Mesenchymal stem cell (in vitro differentiated cells and primary cell): Measurements from ENCODE around the gene USP31.
A peak's percentile ranks its signal among the peaks of the same experiment; 100 is the strongest.

Experiments
- DNase-seq: peaks from one replicate; pipeline ENCODE4 v3.0.0-alpha.2; 2013
- H2AFZ ChIP-seq: one replicate; pipeline ENCODE4 v1.6.1; 2013; ENCODE audit warnings: low read depth, mild to moderate bottlenecking, control low read depth, inconsistent platforms, low read length, moderate library complexity
- H2AK5ac ChIP-seq: 2 replicates; pipeline ENCODE4 v1.6.1; 2013; ENCODE audit warnings: low read length, moderate library complexity, mild to moderate bottlenecking, inconsistent platforms; ENCODE audit not compliant: severe bottlenecking
- H2BK120ac ChIP-seq: one replicate; pipeline ENCODE4 v1.6.1; 2013; ENCODE audit warnings: low read depth, mild to moderate bottlenecking, inconsistent platforms, low read length, moderate library complexity
- H2BK12ac ChIP-seq, 2 experiments: one replicate each; pipeline ENCODE4 v1.6.1; 2013; ENCODE audit warnings: inconsistent platforms in 2 of 2, low read length in 2 of 2, mild to moderate bottlenecking in 2 of 2, moderate library complexity in 2 of 2, control low read depth in 1 of 2
- H2BK15ac ChIP-seq: one replicate; pipeline ENCODE4 v1.6.1; 2013; ENCODE audit warnings: mild to moderate bottlenecking, low read depth, inconsistent platforms; ENCODE audit not compliant: poor library complexity, severe bottlenecking
- H2BK5ac ChIP-seq: 2 replicates; pipeline ENCODE4 v1.6.1; 2013; ENCODE audit warnings: low read depth, mild to moderate bottlenecking, low read length, control low read depth, inconsistent platforms; ENCODE audit not compliant: poor library complexity, severe bottlenecking
- H3K14ac ChIP-seq, 2 experiments: one replicate each; pipeline ENCODE4 v1.6.1; 2013; ENCODE audit warnings: inconsistent platforms in 2 of 2, low read length in 2 of 2, control low read depth in 1 of 2, mild to moderate bottlenecking in 1 of 2, moderate library complexity in 1 of 2
- H3K18ac ChIP-seq, 2 experiments: one replicate each; pipeline ENCODE4 v1.6.1; 2013; ENCODE audit warnings: inconsistent platforms in 2 of 2, low read length in 2 of 2, control low read depth in 1 of 2, low read depth in 1 of 2, mild to moderate bottlenecking in 1 of 2
- H3K23ac ChIP-seq, 2 experiments: one replicate each; pipeline ENCODE4 v1.6.1; 2013; ENCODE audit warnings: inconsistent platforms in 2 of 2, low read length in 2 of 2, mild to moderate bottlenecking in 2 of 2, moderate library complexity in 2 of 2, control low read depth in 1 of 2
- H3K27ac ChIP-seq: 2 replicates; pipeline ENCODE4 v1.5.1; 2013; ENCODE audit warnings: mild to moderate bottlenecking, moderate library complexity, low read length, control low read depth, inconsistent platforms; ENCODE audit not compliant: poor library complexity, severe bottlenecking
- H3K27me3 ChIP-seq, 2 experiments: 2 replicates each; pipeline versions ENCODE4 v1.6.1 to v1.7.0; 2013; ENCODE audit warnings: low read length in 2 of 2, mild to moderate bottlenecking in 2 of 2, moderate library complexity in 2 of 2, control low read depth in 1 of 2, inconsistent platforms in 1 of 2; ENCODE audit not compliant: control insufficient read depth in 1 of 2, insufficient read depth in 1 of 2
- H3K36me3 ChIP-seq, 2 experiments: 2 replicates each; pipeline versions ENCODE4 v1.6.1 to v1.7.0; 2013; ENCODE audit warnings: low read length in 2 of 2, control low read depth in 1 of 2, inconsistent platforms in 1 of 2, low read depth in 1 of 2, mild to moderate bottlenecking in 1 of 2; ENCODE audit not compliant: insufficient read depth in 2 of 2, control insufficient read depth in 1 of 2
- H3K4ac ChIP-seq, 2 experiments: one replicate each; pipeline ENCODE4 v1.6.1; 2013; ENCODE audit warnings: inconsistent platforms in 2 of 2, low read length in 2 of 2, mild to moderate bottlenecking in 2 of 2, moderate library complexity in 2 of 2, control low read depth in 1 of 2, low read depth in 1 of 2
- H3K4me1 ChIP-seq: 2 replicates; pipeline ENCODE4 v1.6.1; 2013; ENCODE audit warnings: low read depth, low read length, control low read depth; ENCODE audit not compliant: control insufficient read depth, insufficient read depth
- H3K4me2 ChIP-seq: 2 replicates; pipeline ENCODE4 v1.6.1; 2013; ENCODE audit warnings: low read length, mild to moderate bottlenecking, inconsistent platforms; ENCODE audit not compliant: poor library complexity, severe bottlenecking
- H3K4me3 ChIP-seq, 2 experiments: 2 replicates each; pipeline versions ENCODE4 v1.5.1 to v1.7.0; 2013; ENCODE audit warnings: low read length in 2 of 2, mild to moderate bottlenecking in 2 of 2, control low read depth in 1 of 2, low read depth in 1 of 2; ENCODE audit not compliant: insufficient read depth in 1 of 2
- H3K79me1 ChIP-seq: replicated peaks from 2 replicates; pipeline ENCODE4 v1.6.1; 2013; ENCODE audit warnings: mild to moderate bottlenecking, control low read depth, low read length, inconsistent platforms; ENCODE audit not compliant: poor library complexity, severe bottlenecking
- H3K9ac ChIP-seq: 2 replicates; pipeline ENCODE4 v1.7.0; 2013; ENCODE audit warnings: mild to moderate bottlenecking, low read length, moderate library complexity
- H3K9me3 ChIP-seq: 2 replicates; pipeline ENCODE4 v1.7.0; 2013; ENCODE audit warnings: mild to moderate bottlenecking, low read length; ENCODE audit not compliant: control insufficient read depth
- H4K8ac ChIP-seq: one replicate; pipeline ENCODE4 v1.6.1; 2013; ENCODE audit warnings: inconsistent platforms, mild to moderate bottlenecking, low read length, moderate library complexity
- H4K91ac ChIP-seq: one replicate; pipeline ENCODE4 v1.6.1; 2013; ENCODE audit warnings: mild to moderate bottlenecking, low read length, inconsistent platforms
- WGBS: methylation state at CpG from one replicate; pipeline ENCODE4 v1.1.7; 2013; ENCODE audit warnings: mixed read lengths; 5-methylcytosine and 5-hydroxymethylcytosine counted together

Gene USP31

DNA sequence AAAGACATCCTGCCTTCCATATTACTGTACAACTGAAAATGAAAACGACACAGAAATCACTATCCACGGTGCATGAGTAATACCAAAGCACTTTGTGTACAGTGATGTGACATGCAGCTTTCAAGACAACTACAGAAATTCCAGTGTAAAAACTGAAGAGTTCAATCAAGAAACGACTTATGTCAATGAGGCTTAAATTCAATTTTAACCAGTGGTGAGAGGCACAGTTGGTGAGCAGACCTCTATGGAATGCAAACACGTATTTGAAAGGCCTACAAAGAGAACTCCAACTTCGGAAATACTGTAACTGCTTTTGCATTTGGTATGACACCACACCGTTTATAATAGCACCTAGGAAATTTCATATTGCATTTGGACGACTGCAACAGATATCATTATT, 87.6 kb downstream of the USP31 start:
- H3K18ac ChIP-seq: no peak overlapping the region
- no peak overlapping the region for H3K4me3 ChIP-seq
- H2BK5ac ChIP-seq: no peak overlapping the region
- H3K14ac ChIP-seq: no peak overlapping the region
- WGBS: 70% methylated on average over 7 of the region's 7 CpGs
- no peak overlapping the region for H4K91ac ChIP-seq
- H4K8ac ChIP-seq: no peak overlapping the region
- H3K4me1 ChIP-seq: no peaks in the 10 kb centered on the region
- DNase-seq: no peak
- no peak overlapping the region for H2AK5ac ChIP-seq
- H3K27ac ChIP-seq: no peak overlapping the region
- H2BK15ac ChIP-seq: no peak overlapping the region
- H3K27me3 ChIP-seq: peaks cover 6 to 17% of the 10 kb centered on the region in 2 experiments
- peaks cover 1% of the 10 kb centered on the region for H3K79me1 ChIP-seq
- no peak overlapping the region for H2AFZ ChIP-seq
- no peak overlapping the region for H3K4ac ChIP-seq
- no peak overlapping the region for H2BK120ac ChIP-seq
- H3K23ac ChIP-seq: no peak overlapping the region
- H3K4me2 ChIP-seq: no peak overlapping the region
- H3K9me3 ChIP-seq: no peaks in the 10 kb centered on the region
- H2BK12ac ChIP-seq: no peak overlapping the region
- peaks cover 2 to 9% of the 10 kb centered on the region in 2 experiments for H3K36me3 ChIP-seq
- H3K9ac ChIP-seq: no peak overlapping the region

- Histone ChIP-seq H3K4me3 (no peak overlapping the region), H3K36me3 (peaks cover 0 to 2% of the 10 kb centered on the region in 2 experiments)
Measured at GRCh38 chr16:23060458-23061320, 88.6 kb downstream of the USP31 start.

GRCh38 chr16:23059433-23059832, 89.8 kb downstream of the USP31 start:
- no peak overlapping the region for H2AK5ac ChIP-seq
- no peak overlapping the region for H3K14ac ChIP-seq
- H3K23ac ChIP-seq: no peak overlapping the region
- no peak overlapping the region for H3K9ac ChIP-seq
- H2BK12ac ChIP-seq: no peak overlapping the region
- no peak overlapping the region for H3K4ac ChIP-seq
- 67% methylated on average over 3 of the region's 5 CpGs for WGBS
- no peaks in the 10 kb centered on the region for H3K79me1 ChIP-seq
- H3K27me3 ChIP-seq: peaks cover 13 to 17% of the 10 kb centered on the region in 2 experiments
- no peak overlapping the region for H4K8ac ChIP-seq
- no peak overlapping the region for H3K4me2 ChIP-seq
- no peak overlapping the region for H3K4me3 ChIP-seq
- H2BK15ac ChIP-seq: no peak overlapping the region
- no peak for DNase-seq
- peaks cover 0 to under 1% of the 10 kb centered on the region in 2 experiments for H3K36me3 ChIP-seq
- no peak overlapping the region for H4K91ac ChIP-seq
- no peak overlapping the region for H3K27ac ChIP-seq
- H3K18ac ChIP-seq: no peak overlapping the region
- H3K4me1 ChIP-seq: no peaks in the 10 kb centered on the region
- H3K9me3 ChIP-seq: no peaks in the 10 kb centered on the region
- no peak overlapping the region for H2BK120ac ChIP-seq
- H2AFZ ChIP-seq: no peak overlapping the region
- no peak overlapping the region for H2BK5ac ChIP-seq

More at GRCh38 chr16:23060458-23061320, 88.6 kb downstream of the USP31 start:
- no peak overlapping the region for H3K27ac ChIP-seq
- no peak overlapping the region for H2BK12ac ChIP-seq
- peaks cover 6 to 17% of the 10 kb centered on the region in 2 experiments for H3K27me3 ChIP-seq
- no peak overlapping the region for H3K18ac ChIP-seq
- no peak overlapping the region for H2BK5ac ChIP-seq
- no peak overlapping the region for H4K8ac ChIP-seq
- no peak overlapping the region for H3K14ac ChIP-seq
- no peak overlapping the region for H2AK5ac ChIP-seq
- H2BK15ac ChIP-seq: no peak overlapping the region
- H3K23ac ChIP-seq: no peak overlapping the region
- peak; percentile 75 for DNase-seq
- H3K4me2 ChIP-seq: no peak overlapping the region
- WGBS: 36% methylated on average over 7 of the region's 9 CpGs
- no peaks in the 10 kb centered on the region for H3K9me3 ChIP-seq
- no peaks in the 10 kb centered on the region for H3K4me1 ChIP-seq
- H4K91ac ChIP-seq: no peak overlapping the region
- H3K4ac ChIP-seq: no peak overlapping the region
- no peak overlapping the region for H3K9ac ChIP-seq
- peaks cover 1% of the 10 kb centered on the region for H3K79me1 ChIP-seq
- H2AFZ ChIP-seq: no peak overlapping the region
- no peak overlapping the region for H2BK120ac ChIP-seq

- Histone ChIP-seq H2AFZ (no peak overlapping the region), H3K18ac (no peak overlapping the region), H3K4me2 (no peak overlapping the region), H3K36me3 (no peaks in the 10 kb centered on the region), H3K4me1 (no peaks in the 10 kb centered on the region), H4K91ac (no peak overlapping the region), H2BK120ac (no peak overlapping the region), H4K8ac (no peak overlapping the region), H2BK12ac (no peak overlapping the region), H3K27me3 (peaks cover 13 to 17% of the 10 kb centered on the region in 2 experiments), H3K9me3 (no peaks in the 10 kb centered on the region), H2BK5ac (no peak overlapping the region), H3K4ac (no peak overlapping the region), H3K9ac (no peak overlapping the region), H3K14ac (no peak overlapping the region), H2BK15ac (no peak overlapping the region), H3K23ac (no peak overlapping the region), H3K27ac (no peak overlapping the region), H3K4me3 (no peak overlapping the region), H2AK5ac (no peak overlapping the region), H3K79me1 (no peaks in the 10 kb centered on the region)
- WGBS: 80% methylated on average over 4 of the region's 4 CpGs
- no peak for DNase-seq
Measured at GRCh38 chr16:23058576-23058975, 90.7 kb downstream of the USP31 start.
